Panc1 (cell line): ENCODE measurements around the gene WNT7B. TPM values are rescaled to one million over a fixed set of nuclear protein-coding genes. Genes with fewer than 3 reads are reported as not detected.

Experiments used
- ATAC-seq: fragments of 200-7000 bp; cut with Tn5 transposase; 2 replicates; pipeline ENCODE4 v1.9.1; 2020; ENCODE audit warnings: mild to moderate bottlenecking, moderate library complexity
- BruUV-seq: library from RNA; stranded (reverse); fragments of 400-500 nt; replicated peaks from 2 replicates; lab custom pipeline; 2021; lab: Mats Ljungman, UMichigan
- CTCF ChIA-PET: fragments of 300-600 bp; sonication (Branson Sonifier 250); formaldehyde crosslinking; loops from one replicate; lab custom pipeline; 2022; ENCODE audit warnings: antibody characterized with exemption; lab: Charles Lee
- POLR2A ChIA-PET: fragments of 300-600 bp; sonication (Branson Sonifier 250); formaldehyde crosslinking; loops from one replicate; lab custom pipeline; 2022; ENCODE audit warnings: antibody characterized with exemption; lab: Charles Lee
- DNase-seq: peaks from one replicate; pipeline ENCODE4 v3.0.0-alpha.2; 2010; ENCODE audit warnings: low read depth, low spot score
- H3K27ac ChIP-seq: 2 replicates; pipeline ENCODE4 v1.5.1; 2011; ENCODE audit warnings: mild to moderate bottlenecking, low read length, inconsistent platforms
- H3K27me3 ChIP-seq: fragments of 200-500 bp; sonication (Bioruptor generic); 2 replicates; pipeline ENCODE4 v1.6.0; 2014; ENCODE audit warnings: low read length, inconsistent platforms; ENCODE audit not compliant: control insufficient read depth, insufficient read depth
- H3K36me3 ChIP-seq: fragments of 200-500 bp; sonication (Bioruptor generic); 2 replicates; pipeline ENCODE4 v1.5.1; 2014; ENCODE audit warnings: inconsistent platforms, mild to moderate bottlenecking, low read length, moderate library complexity; ENCODE audit not compliant: control insufficient read depth, insufficient read depth
- H3K4me1 ChIP-seq: 2 replicates; pipeline ENCODE4 v1.5.1; 2011; ENCODE audit warnings: inconsistent platforms, mild to moderate bottlenecking, low read length, moderate library complexity; ENCODE audit not compliant: control insufficient read depth, insufficient read depth
- H3K4me3 ChIP-seq, 2 experiments: 2 replicates each; pipeline ENCODE4 v1.5.1; 2011 to 2012; ENCODE audit warnings: low read depth in 2 of 2, low read length in 2 of 2, mild to moderate bottlenecking in 2 of 2, inconsistent platforms in 1 of 2, moderate library complexity in 1 of 2
- H3K9me3 ChIP-seq: fragments of 200-500 bp; sonication (Bioruptor generic); 2 replicates; pipeline ENCODE4 v1.5.1; 2014; ENCODE audit warnings: low read depth, mild to moderate bottlenecking, inconsistent platforms, low read length, moderate library complexity; ENCODE audit not compliant: control insufficient read depth, insufficient read depth
- POLR2AphosphoS5 ChIP-seq: IDR thresholded peaks from 2 replicates; pipeline ENCODE4 v1.6.1; 2012; ENCODE audit warnings: mild to moderate bottlenecking, low read depth, low read length, moderate library complexity
- SIN3A ChIP-seq: IDR thresholded peaks from 2 replicates; pipeline ENCODE4 v1.6.1; 2012; ENCODE audit warnings: low read depth, mild to moderate bottlenecking, low read length, moderate library complexity, borderline replicate concordance; ENCODE audit not compliant: insufficient read depth
- TCF7L2 ChIP-seq: IDR thresholded peaks from 2 replicates; pipeline ENCODE4 v1.6.1; 2011; ENCODE audit warnings: mild to moderate bottlenecking, low read depth, low read length, inconsistent platforms
- in situ Hi-C: cut with HindIII; loops from 2 replicates; pipeline ENCODE4 v1.10.0; 2016; ENCODE audit warnings: low sequenced_read_pairs, low pct_unique_long_range_greater_than_20kb
- intact Hi-C: fragments of 100-400 bp; cut with micrococcal nuclease; formaldehyde crosslinking; loops from one replicate; pipeline ENCODE4 v1.10.0; 2022; ENCODE audit not compliant: unreplicated experiment
- total RNA-seq: library from RNA; stranded (reverse); gene quantifications from one replicate; pipeline ENCODE4 v1.2.1, GENCODE V29; 2021; ENCODE audit not compliant: unreplicated experiment
- TF ChIP-seq, protein P1 (sequence below), 2 experiments: IDR thresholded peaks; 2 replicates each; pipeline ENCODE4 v1.6.1; 2011 to 2012; ENCODE audit warnings: low read depth in 2 of 2, control low read depth in 1 of 2, low read length in 1 of 2, mild to moderate bottlenecking in 1 of 2, moderate library complexity in 1 of 2; ENCODE audit not compliant: insufficient read depth in 1 of 2
- TF ChIP-seq, protein P2 (sequence below): fragments of 450-650 bp; IDR thresholded peaks from 2 replicates; pipeline ENCODE4 v1.5.1; 2017; ENCODE audit warnings: mild to moderate bottlenecking

Gene WNT7B
- total RNA-seq, 1 experiment from 2014 or later, result 52.1 TPM

DNA sequence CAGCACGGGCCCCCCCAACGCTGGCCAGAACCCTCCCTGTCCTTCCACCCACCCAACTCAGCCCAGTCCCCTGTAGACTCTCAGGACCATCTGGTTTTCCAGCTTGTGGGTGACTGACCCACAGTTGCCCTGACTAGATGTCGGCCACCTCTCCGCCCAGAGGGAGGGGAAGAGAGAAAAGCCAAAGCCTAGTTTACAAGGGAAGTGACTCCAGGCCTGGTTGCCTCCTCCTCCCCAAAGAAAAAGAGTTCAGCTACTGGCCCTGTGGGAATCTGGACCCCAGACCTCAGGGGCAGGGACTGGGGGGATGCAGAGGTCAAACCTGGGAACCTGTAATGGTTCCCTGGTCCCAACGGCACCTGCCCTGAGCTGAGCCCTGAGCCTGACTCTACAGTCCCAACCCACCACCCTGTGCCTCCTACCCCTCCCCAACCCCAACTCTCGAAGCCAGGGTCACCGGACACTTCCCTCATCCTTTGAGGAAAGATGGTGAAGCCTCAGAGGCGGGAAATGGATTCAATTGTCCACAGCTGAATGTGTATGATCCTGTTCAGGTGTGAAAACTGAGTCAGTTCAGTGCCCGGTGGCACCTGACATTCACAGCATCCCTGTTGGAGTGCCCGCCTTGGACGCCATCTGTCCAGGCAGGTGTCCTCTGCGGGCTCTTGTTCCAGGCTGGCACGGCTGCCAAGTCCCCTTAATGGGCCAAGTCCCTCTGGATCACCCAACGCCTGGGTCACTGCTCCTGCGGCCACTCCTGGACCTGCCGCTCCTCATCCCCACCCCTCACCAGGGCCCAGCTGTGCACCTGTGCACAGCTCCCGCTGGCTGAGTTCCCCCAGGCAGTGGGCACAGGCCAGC is 21.0 kb upstream of the WNT7B start:
- peaks cover 16% of the 10 kb centered on the region for H3K4me1 ChIP-seq
- no peak overlapping the region for H3K4me3 ChIP-seq
- ChIA-PET CTCF (interaction anchor here (0.6 to 0.7 kb wide), 2 partner anchors 8 to 119 kb away, joined by 3 to 7 read pairs; no protein-coding TSS in a partner anchor), POLR2A (no interaction called here)
- TF ChIP-seq SIN3A (no peak), TCF7L2 (no peak), POLR2AphosphoS5 (no peak)
- TF ChIP-seq, protein P1, sequence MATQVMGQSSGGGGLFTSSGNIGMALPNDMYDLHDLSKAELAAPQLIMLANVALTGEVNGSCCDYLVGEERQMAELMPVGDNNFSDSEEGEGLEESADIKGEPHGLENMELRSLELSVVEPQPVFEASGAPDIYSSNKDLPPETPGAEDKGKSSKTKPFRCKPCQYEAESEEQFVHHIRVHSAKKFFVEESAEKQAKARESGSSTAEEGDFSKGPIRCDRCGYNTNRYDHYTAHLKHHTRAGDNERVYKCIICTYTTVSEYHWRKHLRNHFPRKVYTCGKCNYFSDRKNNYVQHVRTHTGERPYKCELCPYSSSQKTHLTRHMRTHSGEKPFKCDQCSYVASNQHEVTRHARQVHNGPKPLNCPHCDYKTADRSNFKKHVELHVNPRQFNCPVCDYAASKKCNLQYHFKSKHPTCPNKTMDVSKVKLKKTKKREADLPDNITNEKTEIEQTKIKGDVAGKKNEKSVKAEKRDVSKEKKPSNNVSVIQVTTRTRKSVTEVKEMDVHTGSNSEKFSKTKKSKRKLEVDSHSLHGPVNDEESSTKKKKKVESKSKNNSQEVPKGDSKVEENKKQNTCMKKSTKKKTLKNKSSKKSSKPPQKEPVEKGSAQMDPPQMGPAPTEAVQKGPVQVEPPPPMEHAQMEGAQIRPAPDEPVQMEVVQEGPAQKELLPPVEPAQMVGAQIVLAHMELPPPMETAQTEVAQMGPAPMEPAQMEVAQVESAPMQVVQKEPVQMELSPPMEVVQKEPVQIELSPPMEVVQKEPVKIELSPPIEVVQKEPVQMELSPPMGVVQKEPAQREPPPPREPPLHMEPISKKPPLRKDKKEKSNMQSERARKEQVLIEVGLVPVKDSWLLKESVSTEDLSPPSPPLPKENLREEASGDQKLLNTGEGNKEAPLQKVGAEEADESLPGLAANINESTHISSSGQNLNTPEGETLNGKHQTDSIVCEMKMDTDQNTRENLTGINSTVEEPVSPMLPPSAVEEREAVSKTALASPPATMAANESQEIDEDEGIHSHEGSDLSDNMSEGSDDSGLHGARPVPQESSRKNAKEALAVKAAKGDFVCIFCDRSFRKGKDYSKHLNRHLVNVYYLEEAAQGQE (IDR thresholded peaks at IDR 0.05; ENCODE audit: insufficient read depth in 1 of 2, low read depth in 2 of 2, low read length in 1 of 2), result no peak
- H3K36me3 ChIP-seq, result no peaks in the 10 kb centered on the region
- no peak overlapping the region for H3K27ac ChIP-seq
- no peaks in the 10 kb centered on the region for H3K27me3 ChIP-seq
- ATAC-seq (no peak), DNase-seq (no peak)
- H3K9me3 ChIP-seq, result no peaks in the 10 kb centered on the region
- intact Hi-C loops (loop anchor here (5.0 to 10.0 kb wide), 2 partner anchors 117 to 314 kb away; no protein-coding TSS in a partner anchor), in situ Hi-C loops (no loop called here)
- BruUV-seq, result no TSS peak

DNA sequence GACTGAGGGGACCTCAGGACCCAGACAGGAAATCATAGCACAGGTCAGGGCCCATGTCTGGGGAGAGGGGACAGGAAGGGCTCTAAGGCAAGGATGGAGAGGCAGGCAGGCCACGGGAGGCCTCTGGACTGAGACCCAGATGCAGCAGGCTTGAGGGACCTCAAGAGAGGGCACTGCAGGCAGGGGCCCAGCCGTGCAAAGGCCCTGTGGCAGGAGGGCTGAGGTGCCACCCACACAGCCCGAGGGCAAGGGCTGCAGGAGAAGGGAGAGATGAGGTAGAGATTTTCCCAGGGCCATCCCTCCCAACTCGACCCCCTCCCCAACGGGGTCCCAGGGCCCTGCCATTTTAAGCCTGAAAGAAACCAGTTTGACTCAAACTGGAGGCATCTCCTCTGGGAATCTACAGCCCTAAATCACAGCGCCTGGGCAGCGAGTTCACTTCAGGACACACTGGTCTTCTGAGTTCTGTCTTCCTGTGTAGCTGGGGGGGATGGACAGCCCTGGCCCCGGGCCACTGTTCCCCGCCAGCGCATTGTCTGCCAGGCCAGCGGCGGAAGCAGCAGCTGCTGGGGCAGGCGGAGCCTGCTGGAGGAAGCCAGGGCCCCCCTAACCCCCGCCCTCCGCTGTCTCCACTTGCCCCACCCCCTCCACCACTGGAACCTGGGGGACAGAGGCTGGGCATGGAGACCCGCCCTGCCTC is 20.3 kb upstream of the WNT7B start:
- ATAC-seq, result no peak
- H3K4me1 ChIP-seq, result peaks cover 16% of the 10 kb centered on the region
- TF ChIP-seq POLR2AphosphoS5 (no peak), SIN3A (no peak), TCF7L2 (no peak)
- TF ChIP-seq, protein P2, sequence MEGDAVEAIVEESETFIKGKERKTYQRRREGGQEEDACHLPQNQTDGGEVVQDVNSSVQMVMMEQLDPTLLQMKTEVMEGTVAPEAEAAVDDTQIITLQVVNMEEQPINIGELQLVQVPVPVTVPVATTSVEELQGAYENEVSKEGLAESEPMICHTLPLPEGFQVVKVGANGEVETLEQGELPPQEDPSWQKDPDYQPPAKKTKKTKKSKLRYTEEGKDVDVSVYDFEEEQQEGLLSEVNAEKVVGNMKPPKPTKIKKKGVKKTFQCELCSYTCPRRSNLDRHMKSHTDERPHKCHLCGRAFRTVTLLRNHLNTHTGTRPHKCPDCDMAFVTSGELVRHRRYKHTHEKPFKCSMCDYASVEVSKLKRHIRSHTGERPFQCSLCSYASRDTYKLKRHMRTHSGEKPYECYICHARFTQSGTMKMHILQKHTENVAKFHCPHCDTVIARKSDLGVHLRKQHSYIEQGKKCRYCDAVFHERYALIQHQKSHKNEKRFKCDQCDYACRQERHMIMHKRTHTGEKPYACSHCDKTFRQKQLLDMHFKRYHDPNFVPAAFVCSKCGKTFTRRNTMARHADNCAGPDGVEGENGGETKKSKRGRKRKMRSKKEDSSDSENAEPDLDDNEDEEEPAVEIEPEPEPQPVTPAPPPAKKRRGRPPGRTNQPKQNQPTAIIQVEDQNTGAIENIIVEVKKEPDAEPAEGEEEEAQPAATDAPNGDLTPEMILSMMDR, result no peak
- TF ChIP-seq, protein P1 (IDR thresholded peaks at IDR 0.05; ENCODE audit: insufficient read depth in 1 of 2, low read depth in 2 of 2, low read length in 1 of 2), result no peak
- intact Hi-C loops, result loop anchor here (5.0 to 10.0 kb wide), 2 partner anchors 118 to 315 kb away; no protein-coding TSS in a partner anchor
- BruUV-seq, result no TSS peak
- H3K9me3 ChIP-seq, result no peaks in the 10 kb centered on the region
- in situ Hi-C loops, result no loop called here
- ChIA-PET CTCF (interaction anchor here (0.6 to 1.2 kb wide), 2 partner anchors 9 to 120 kb away, joined by 4 to 7 read pairs; no protein-coding TSS in a partner anchor), POLR2A (no interaction called here)
- peak overlapping the region; percentile 34; the same call in 1 of the 2 replicates for H3K27ac ChIP-seq
- DNase-seq, result no peak
- no peaks in the 10 kb centered on the region for H3K27me3 ChIP-seq
- no peak overlapping the region for H3K4me3 ChIP-seq
- H3K36me3 ChIP-seq, result no peaks in the 10 kb centered on the region
